Esophagus squamous epithelium (tissue), 5 donors: ENCODE data around the gene GCLM. TPM values are rescaled to one million over a fixed set of nuclear protein-coding genes. Genes with fewer than 3 reads are reported as not detected.

ENCODE experiments used
- DNase-seq: peaks from one replicate; lab custom pipeline; 2025; lab: John Stamatoyannopoulos, UW
- H3K27ac ChIP-seq, 4 donors: fragments of 200-600 bp; sonication (generic); one replicate each; pipeline ENCODE4 v1.5.1; 2016 to 2019; ENCODE audit warnings: mild to moderate bottlenecking in 1 of 4
- H3K27me3 ChIP-seq, 4 donors: fragments of 200-600 bp; sonication (generic); 1 replicate in 3 of 4; 2 replicates in 1 of 4; pipeline versions ENCODE4 v1.5.1 to v1.6.0; 2017 to 2021; ENCODE audit warnings: antibody characterized with exemption in 1 of 4
- H3K36me3 ChIP-seq, 3 donors: fragments of 200-600 bp; sonication (generic); one replicate each; pipeline ENCODE4 v1.5.1; 2016 to 2019
- H3K4me1 ChIP-seq, 3 donors: fragments of 200-600 bp; sonication (generic); one replicate each; pipeline ENCODE4 v1.5.1; 2017 to 2019
- H3K4me3 ChIP-seq, 4 donors: fragments of 200-600 bp; sonication (generic); 1 replicate in 3 of 4; 2 replicates in 1 of 4; pipeline ENCODE4 v1.5.1; 2016 to 2019; ENCODE audit warnings: mild to moderate bottlenecking in 2 of 4, moderate library complexity in 1 of 4
- H3K9me3 ChIP-seq, 3 donors: fragments of 200-600 bp; sonication (generic); one replicate each; pipeline ENCODE4 v1.5.1; 2016 to 2019
- CTCF ChIP-seq, 6 experiments: fragments of 450-650 bp in 4 of 6; fragments of 200-600 bp in 2 of 6; sonication (generic) in 2 of 6; IDR thresholded peaks; one replicate each; pipeline ENCODE4 v1.5.1; 2016 to 2019; ENCODE audit warnings: antibody characterized with exemption in 6 of 6, mild to moderate bottlenecking in 4 of 6, moderate library complexity in 4 of 6
- POLR2A ChIP-seq, 4 donors: fragments of 450-650 bp; IDR thresholded peaks; one replicate each; pipeline ENCODE4 v1.6.1; 2017; ENCODE audit warnings: antibody characterized with exemption in 4 of 4, mild to moderate bottlenecking in 4 of 4, moderate library complexity in 3 of 4
- WGBS, 2 donors: methylation state at CpG; one replicate each; pipeline ENCODE4 v1.1.5; 2018; 5-methylcytosine and 5-hydroxymethylcytosine counted together
- intact Hi-C: fragments of 100-400 bp; cut with DNase I; formaldehyde crosslinking; loops from one replicate; pipeline ENCODE4 v1.15.0; 2022
- total RNA-seq, 4 donors: library from RNA; depleted of rRNA; stranded (reverse); fragments of >200 nt; gene quantifications; one replicate each; pipeline ENCODE4 v1.1.0, GENCODE V29; 2016
- donor health status: DM: yes; HTN: yes; CAD: no.

The GCLM gene
- total RNA-seq, 4 donors from 2014 or later = 9.3 to 27.0 (median 20.5) TPM

- H3K4me3 ChIP-seq = no peak overlapping the region
- no peaks in the 10 kb centered on the region for H3K36me3 ChIP-seq
- 89 to 94% methylated on average over 4 of the region's 4 CpGs for WGBS, 2 donors
- no peaks in the 10 kb centered on the region for H3K27me3 ChIP-seq
- peaks cover 11 to 34% (median 11%) of the 10 kb centered on the region in 3 donors for H3K4me1 ChIP-seq
- H3K9me3 ChIP-seq = no peaks in the 10 kb centered on the region
- H3K27ac ChIP-seq = peak overlapping the region in 3 of 4 donors; percentile 87 to 94 (median 94)
- no peak for DNase-seq
- TF ChIP-seq CTCF (IDR thresholded peaks at IDR 0.05) (no peak), POLR2A (IDR thresholded peaks at IDR 0.05) (no peak)
- intact Hi-C loops = no loop called here
Observed at GRCh38 chr1:93910305-93910704, 1.1 kb upstream of the GCLM start.

- peak overlapping the region; percentile 74 to 99 (median 86) for H3K4me3 ChIP-seq
- peak overlapping the region; percentile 87 to 94 (median 94) for H3K27ac ChIP-seq
- DNase-seq = no peak
- H3K36me3 ChIP-seq = no peaks in the 10 kb centered on the region
- 1 to 3% methylated on average over 7 to 10 of the region's 49 CpGs for WGBS, 2 donors
- intact Hi-C loops = no loop called here
- TF ChIP-seq POLR2A (IDR thresholded peaks at IDR 0.05) (no peak), CTCF (IDR thresholded peaks at IDR 0.05) (no peak)
- H3K4me1 ChIP-seq = peaks cover 11 to 51% (median 11%) of the 10 kb centered on the region in 3 donors
- no peaks in the 10 kb centered on the region for H3K27me3 ChIP-seq
- no peaks in the 10 kb centered on the region for H3K9me3 ChIP-seq
Observed at GRCh38 chr1:93908394-93909145, 660 bp downstream of the GCLM start.

GRCh38 chr1:93907718-93908117 lies 1.5 kb downstream of the GCLM start:
- no peaks in the 10 kb centered on the region for H3K36me3 ChIP-seq
- intact Hi-C loops = no loop called here
- no peaks in the 10 kb centered on the region for H3K27me3 ChIP-seq
- no peak for TF ChIP-seq CTCF (IDR thresholded peaks at IDR 0.05)
- peak overlapping the region in 2 of 4 donors; percentile 87 to 93 for H3K27ac ChIP-seq
- peaks cover 11 to 54% (median 11%) of the 10 kb centered on the region in 3 donors for H3K4me1 ChIP-seq
- no peaks in the 10 kb centered on the region for H3K9me3 ChIP-seq
- H3K4me3 ChIP-seq = peak overlapping the region in 3 of 4 donors; percentile 74 to 99 (median 95)
- WGBS, 2 donors = 31 to 45% methylated on average over 3 of the region's 3 CpGs
- DNase-seq = no peak

- intact Hi-C loops = no loop called here
- Histone ChIP-seq H3K4me1 (peaks cover 11 to 54% (median 11%) of the 10 kb centered on the region in 3 donors), H3K36me3 (peaks cover 0 to 2% (median 0%) of the 10 kb centered on the region in 3 donors), H3K27me3 (no peaks in the 10 kb centered on the region), H3K27ac (no peak overlapping the region), H3K4me3 (peak overlapping the region in 1 of 4 donors; percentile 4), H3K9me3 (no peaks in the 10 kb centered on the region)
- WGBS, 2 donors = 77 to 93% methylated on average over 3 of the region's 3 CpGs
- DNase-seq = no peak
- no peak for TF ChIP-seq CTCF (IDR thresholded peaks at IDR 0.05)
- no peak for TF ChIP-seq POLR2A (IDR thresholded peaks at IDR 0.05)
Observed at GRCh38 chr1:93906480-93906879, 2.8 kb downstream of the GCLM start.

- no peak for DNase-seq
Observed at GRCh38 chr1:93905734-93906133, 3.5 kb downstream of the GCLM start.

More at GRCh38 chr1:93905734-93906133, 3.5 kb downstream of the GCLM start:
- Histone ChIP-seq H3K4me3 (no peak overlapping the region), H3K9me3 (no peaks in the 10 kb centered on the region), H3K27ac (no peak overlapping the region), H3K27me3 (no peaks in the 10 kb centered on the region), H3K36me3 (peaks cover 0 to 9% (median 0%) of the 10 kb centered on the region in 3 donors), H3K4me1 (peaks cover 11 to 54% (median 11%) of the 10 kb centered on the region in 3 donors)
- WGBS, 2 donors = 84 to 93% methylated on average over 2 of the region's 2 CpGs
- TF ChIP-seq CTCF (IDR thresholded peaks at IDR 0.05) = no peak
- TF ChIP-seq POLR2A (IDR thresholded peaks at IDR 0.05) = no peak
- intact Hi-C loops = no loop called here
